Raji (cell line): ENCODE results near the gene NFKB2.

Experiments
- POLR2A ChIP-seq: IDR thresholded peaks from 2 replicates; pipeline ENCODE4 v1.6.1; 2011; ENCODE audit warnings: low read depth, low read length, control low read depth; ENCODE audit not compliant: insufficient read depth

NFKB2 gene

DNA sequence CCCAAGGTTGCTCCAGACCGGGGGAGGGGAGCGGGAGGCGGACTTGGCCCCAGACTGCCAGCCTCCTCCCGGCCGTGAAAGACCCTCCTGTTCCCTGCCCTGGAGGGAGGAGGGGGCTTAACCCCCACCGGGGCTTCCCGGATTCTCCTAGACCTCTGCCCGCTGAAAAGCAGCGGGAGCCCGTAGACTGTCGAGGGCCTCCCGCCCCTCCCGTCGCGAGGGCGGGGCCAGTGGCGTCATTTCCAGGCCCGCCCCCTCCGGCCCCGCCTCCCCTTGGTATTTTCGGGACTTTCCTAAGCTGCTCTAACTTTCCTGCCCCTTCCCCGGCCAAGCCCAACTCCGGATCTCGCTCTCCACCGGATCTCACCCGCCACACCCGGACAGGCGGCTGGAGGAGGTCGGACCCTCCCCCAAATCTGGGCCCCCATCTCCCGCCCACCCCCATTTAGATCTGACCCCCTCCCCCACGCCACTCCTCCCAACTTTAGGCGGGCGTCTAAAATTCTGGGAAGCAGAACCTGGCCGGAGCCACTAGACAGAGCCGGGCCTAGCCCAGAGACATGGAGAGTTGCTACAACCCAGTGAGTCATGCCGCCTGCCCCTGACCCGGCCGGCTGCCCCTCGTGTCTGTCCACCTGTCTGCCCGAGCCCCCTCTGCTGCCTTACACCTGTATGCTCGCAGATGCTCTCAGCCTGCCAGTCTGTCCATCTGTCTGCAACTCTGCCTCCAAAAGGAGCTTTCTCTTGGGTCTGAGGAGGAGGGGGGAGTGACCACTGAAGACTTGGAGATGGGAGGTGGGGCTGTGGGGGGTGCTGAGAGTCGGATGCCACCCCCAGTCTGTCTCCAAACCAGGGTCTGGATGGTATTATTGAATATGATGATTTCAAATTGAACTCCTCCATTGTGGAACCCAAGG, at the start of gene NFKB2:
Gene NFKB2 (plus strand): TSS at position 306 of the 917 bp plus-strand sequence. CDS start 255 bp downstream, at position 561.
- TF ChIP-seq POLR2A, result peak; percentile 51; the same call in 1 of the 2 replicates

- TF ChIP-seq POLR2A, result no peak
These were observed 48.2 kb upstream of the NFKB2 start for GRCh38 chr10:102347236-102347828.

DNA sequence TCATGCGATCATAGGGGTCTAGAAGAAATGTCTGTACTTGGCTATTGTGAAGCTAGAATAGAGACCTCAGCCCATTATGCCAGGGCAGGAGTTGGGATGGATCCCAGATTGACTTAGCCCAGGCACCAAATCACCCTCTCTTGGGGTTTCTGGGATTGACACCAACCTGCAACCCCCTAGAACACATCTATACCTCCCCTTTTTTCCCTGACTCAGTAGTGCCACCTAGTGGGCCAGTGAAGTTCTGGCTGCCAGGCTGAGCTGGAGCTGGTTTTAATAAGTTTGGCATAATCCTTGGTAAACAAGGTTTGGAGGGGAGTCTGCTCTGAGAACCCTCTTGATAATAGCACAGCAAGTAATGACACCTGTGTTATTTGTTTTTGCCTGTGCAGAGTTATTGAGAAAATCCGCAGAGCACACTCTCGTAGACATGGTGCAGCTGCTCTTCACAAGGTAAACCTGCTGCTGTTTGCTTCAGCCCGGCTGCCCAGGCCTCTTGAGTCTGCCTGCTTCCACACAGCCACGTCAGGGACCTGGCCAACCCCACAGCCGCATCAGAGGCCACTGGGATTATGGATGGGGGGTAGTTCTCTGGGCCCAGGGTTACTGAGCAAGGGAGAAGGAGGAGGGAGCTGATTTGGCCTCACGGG, 43.3 kb upstream of the NFKB2 start:
- TF ChIP-seq POLR2A, result no peak

DNA sequence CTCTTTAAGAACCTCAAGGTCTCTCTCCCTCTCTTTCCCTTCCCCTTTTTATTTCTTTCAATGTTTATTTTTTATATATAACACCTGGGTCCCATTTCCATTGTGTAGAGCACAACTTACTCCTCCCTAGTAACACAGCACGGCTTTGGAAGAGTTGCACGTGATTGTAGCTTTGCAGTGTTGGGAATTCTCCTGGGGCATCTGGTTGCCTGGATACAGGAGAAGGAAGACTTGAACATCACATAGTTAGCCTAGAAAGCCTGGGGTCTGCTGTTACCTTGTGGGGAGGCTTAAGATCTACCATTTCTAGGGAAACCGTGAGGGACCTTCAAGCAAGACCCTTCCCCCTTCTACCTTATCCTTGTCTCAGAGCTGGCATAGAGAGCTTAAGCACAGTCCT, 41.1 kb upstream of the NFKB2 start:
- TF ChIP-seq POLR2A, result no peak

DNA sequence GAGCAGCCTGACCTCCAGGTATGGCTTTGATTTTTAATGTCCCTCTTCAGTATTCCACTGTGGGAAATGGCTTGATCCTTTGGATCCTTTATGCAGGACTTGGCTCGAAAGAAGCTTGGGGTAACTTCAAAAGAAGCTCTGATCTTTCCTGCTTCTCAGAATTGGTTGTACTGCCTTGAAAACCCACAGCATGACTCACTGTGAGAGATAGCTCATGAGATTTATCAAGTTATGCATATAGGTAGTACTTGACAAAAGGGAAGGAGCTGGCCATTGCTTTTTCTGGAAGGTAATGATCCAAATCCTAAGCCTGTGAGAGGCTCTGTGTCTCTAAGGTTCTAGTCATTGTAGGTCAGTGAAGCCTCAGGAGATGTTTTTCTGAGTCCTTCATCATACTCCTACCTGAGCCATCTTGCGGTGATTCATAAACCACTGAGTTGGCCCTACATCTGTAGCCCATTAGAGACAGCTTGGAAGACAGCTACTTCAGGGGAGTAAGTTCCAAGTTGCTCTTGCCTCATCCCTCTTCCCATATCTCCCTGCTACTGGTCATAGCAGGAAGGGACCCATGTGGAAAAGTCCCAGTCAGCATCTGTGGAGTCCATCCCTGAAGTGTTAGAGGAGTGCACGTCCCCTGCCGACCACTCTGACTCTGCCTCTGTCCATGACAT, 36.7 kb upstream of the NFKB2 start:
- TF ChIP-seq POLR2A, result no peak

- TF ChIP-seq POLR2A, result no peak
These were observed 28.1 kb upstream of the NFKB2 start for GRCh38 chr10:102367441-102367840.

DNA sequence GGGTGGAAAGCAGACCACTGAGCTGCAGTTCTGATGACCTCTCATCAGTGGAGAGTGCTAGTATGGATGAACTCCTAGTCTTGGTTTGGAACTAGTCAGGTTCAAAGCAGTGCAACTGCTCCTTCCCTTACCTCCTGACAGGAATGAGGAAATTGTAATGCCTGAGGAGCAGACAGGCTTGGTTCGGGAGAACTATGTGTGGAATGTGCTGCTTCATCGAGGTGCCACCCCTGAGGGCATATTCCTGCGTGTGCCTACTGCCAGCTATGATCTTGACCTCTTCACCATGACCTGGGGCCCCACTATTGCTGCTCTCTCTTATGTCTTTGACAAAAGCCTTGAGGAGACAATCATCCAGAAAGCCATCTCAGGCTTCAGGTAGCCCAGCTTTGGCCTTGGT, 27.4 kb upstream of the NFKB2 start:
- no peak for TF ChIP-seq POLR2A

DNA sequence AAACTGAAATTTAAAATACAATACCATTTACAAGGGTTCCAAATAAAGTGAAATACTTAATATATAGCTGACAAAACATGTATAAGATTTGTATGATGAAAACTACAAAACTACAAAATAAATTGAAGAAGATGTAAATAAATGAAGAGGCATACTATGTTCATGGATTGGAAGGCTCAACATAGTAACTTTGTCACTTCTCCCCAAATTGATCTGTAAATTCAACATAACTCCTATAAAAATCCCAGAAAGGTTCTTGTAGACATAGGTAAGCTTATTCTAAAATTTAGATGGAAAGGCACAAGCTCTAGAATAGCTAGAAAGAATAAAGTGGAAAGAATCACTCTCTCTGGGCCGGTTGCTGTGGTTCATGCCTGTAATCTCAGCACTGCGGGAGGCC, 24.2 kb upstream of the NFKB2 start:
- TF ChIP-seq POLR2A, result no peak

- no peak for TF ChIP-seq POLR2A
These were observed 20.3 kb upstream of the NFKB2 start for GRCh38 chr10:102375250-102375649.

DNA sequence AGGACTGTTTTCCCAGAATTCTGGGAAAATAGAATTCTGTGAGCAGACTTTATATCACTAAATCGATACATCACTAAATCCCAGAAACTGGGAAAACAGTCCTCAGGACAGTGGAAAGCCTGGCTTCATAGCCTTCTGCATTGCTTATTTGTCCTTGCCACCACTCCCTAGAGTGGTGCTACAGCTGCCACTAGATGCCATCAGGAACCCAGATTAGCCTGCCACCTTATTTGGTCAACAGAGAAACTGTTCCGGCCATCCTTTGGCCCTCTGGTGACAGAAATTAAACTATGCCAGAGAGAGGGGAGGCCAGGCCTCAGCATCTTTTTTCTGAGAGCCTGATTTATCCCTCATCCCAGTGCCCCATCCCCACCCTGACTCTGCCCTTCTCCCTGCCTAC, 19.6 kb upstream of the NFKB2 start:
- no peak for TF ChIP-seq POLR2A

GRCh38 chr10:102376901-102377300, 18.6 kb upstream of the NFKB2 start:
- no peak for TF ChIP-seq POLR2A

- no peak for TF ChIP-seq POLR2A
These were observed 16.1 kb upstream of the NFKB2 start for GRCh38 chr10:102379383-102379782.

DNA sequence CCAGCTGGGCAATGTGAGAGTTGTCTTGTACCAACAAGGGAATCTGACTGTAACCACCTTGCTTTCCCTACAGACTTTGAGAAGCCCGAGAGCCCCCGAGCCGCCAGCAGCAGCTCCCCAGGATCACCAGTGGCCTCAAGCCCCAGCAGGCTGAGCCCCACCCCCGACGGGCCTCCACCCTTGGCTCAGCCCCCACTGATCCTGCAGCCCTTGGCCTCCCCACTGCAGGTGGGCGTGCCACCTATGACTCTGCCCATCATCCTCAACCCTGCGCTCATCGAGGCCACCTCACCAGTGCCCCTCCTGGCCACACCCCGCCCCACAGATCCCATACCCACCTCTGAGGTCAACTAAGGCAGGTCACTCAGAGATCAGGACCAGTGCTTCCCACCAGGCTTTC, 13.5 kb upstream of the NFKB2 start:
- TF ChIP-seq POLR2A, result no peak

DNA sequence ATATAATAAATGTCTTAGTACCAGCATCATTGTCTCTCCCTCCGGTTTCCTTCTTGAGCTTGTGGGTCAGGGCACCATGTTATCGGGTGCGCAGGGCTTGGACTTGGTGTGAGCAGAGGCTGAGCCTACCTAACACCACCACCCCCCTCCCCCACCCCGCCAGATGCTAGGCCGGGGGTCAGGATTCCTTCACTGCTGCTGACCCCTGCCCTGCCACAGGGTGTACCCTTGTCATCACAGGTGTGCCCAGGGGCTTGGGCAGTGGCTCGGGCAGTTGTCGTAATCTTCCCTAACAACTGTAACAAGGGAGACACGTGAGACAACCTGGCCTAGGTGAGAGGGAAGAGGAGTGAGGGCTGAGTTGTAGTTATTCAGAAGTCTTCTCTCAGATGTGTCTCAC, 12.6 kb upstream of the NFKB2 start:
- TF ChIP-seq POLR2A, result no peak

DNA sequence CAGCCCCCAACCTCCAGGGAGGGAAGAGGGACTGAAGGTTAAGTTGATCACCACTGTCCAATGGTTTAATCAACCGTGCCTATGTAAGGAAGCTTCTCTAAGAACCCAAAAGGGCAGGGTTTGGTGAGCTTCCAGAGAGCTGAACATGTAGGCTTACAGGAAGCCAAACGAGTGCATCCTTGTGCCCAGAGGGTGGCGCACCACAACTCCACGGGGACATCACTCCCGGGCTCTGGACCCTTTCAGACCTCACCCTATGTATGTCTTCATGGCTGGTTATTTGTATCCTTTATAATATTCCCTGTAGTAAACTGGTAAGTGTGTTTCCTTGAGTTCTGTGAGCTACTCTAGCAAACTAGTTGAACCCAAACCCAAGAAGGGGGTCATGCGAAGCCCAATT, 11.5 kb upstream of the NFKB2 start:
- no peak for TF ChIP-seq POLR2A
